IMR-90 (cell line): Measurements from ENCODE around the gene ZNF700. TPM values are rescaled to one million over a fixed set of nuclear protein-coding genes. Genes with fewer than 3 reads are reported as not detected.

ENCODE experiments used
- ATAC-seq: fragments of 200-7000 bp; cut with Tn5 transposase; 2 replicates; pipeline ENCODE4 v1.9.1; 2020; ENCODE audit warnings: low read depth, mild to moderate bottlenecking, moderate library complexity
- Bru-seq: library from RNA; stranded (reverse); fragments of 400-500 nt; gene quantifications from one replicate; lab custom pipeline; 2021; lab: Mats Ljungman, UMichigan
- BruChase-seq, 2 experiments: library from RNA; stranded (reverse); fragments of 400-500 nt; gene quantifications; one replicate each; lab custom pipeline; 2021; lab: Mats Ljungman, UMichigan
- BruUV-seq: library from RNA; stranded (reverse); fragments of 400-500 nt; replicated peaks from 2 replicates; lab custom pipeline; 2021; lab: Mats Ljungman, UMichigan
- CTCF ChIA-PET: fragments of 300-600 bp; formaldehyde crosslinking; extraction: SDS; loops from one replicate; lab custom pipeline; 2021; ENCODE audit warnings: antibody characterized with exemption; lab: Yijun Ruan, JAX
- POLR2A ChIA-PET: fragments of 300-600 bp; sonication (Branson Sonifier 250); formaldehyde crosslinking; loops from one replicate; lab custom pipeline; 2022; ENCODE audit warnings: antibody characterized with exemption; ENCODE audit not compliant: unreplicated experiment; lab: Charles Lee
- DNase-seq: peaks from one replicate; pipeline ENCODE4 v3.0.0; 2013
- H2AFZ ChIP-seq: replicated peaks from 2 replicates; pipeline ENCODE3; 2013; ENCODE audit warnings: low read length, mild to moderate bottlenecking; ENCODE audit not compliant: poor library complexity
- H2AK5ac ChIP-seq: 2 replicates; pipeline ENCODE4 v1.6.1; 2013; ENCODE audit warnings: low read depth, low read length, inconsistent platforms
- H2AK9ac ChIP-seq: replicated peaks from 2 replicates; pipeline ENCODE3; 2013; ENCODE audit warnings: mild to moderate bottlenecking, low read depth, low read length, moderate library complexity; ENCODE audit not compliant: poor library complexity
- H2BK120ac ChIP-seq: 2 replicates; pipeline ENCODE4 v1.6.1; 2013; ENCODE audit warnings: low read depth, low read length, inconsistent platforms
- H2BK15ac ChIP-seq: 3 replicates; pipeline ENCODE4 v1.6.1; 2013; ENCODE audit warnings: low read depth, low read length, inconsistent platforms
- H2BK20ac ChIP-seq: 2 replicates; pipeline ENCODE4 v1.6.1; 2013; ENCODE audit warnings: low read depth, mild to moderate bottlenecking, inconsistent platforms, low read length, moderate library complexity
- H2BK5ac ChIP-seq: 2 replicates; pipeline ENCODE4 v1.6.1; 2013; ENCODE audit warnings: mild to moderate bottlenecking, low read depth, low read length, inconsistent platforms; ENCODE audit not compliant: poor library complexity, severe bottlenecking
- H3K14ac ChIP-seq: replicated peaks from 2 replicates; pipeline ENCODE4 v1.6.1; 2013; ENCODE audit warnings: low read depth, low read length, inconsistent platforms
- H3K18ac ChIP-seq: 2 replicates; pipeline ENCODE4 v1.6.1; 2013; ENCODE audit warnings: low read depth, low read length, control low read depth
- H3K23ac ChIP-seq: 2 replicates; pipeline ENCODE4 v1.6.1; 2013; ENCODE audit warnings: low read depth, low read length, inconsistent platforms
- H3K27ac ChIP-seq: 2 replicates; pipeline ENCODE4 v1.5.1; 2013; ENCODE audit warnings: mild to moderate bottlenecking, control low read depth, low read length; ENCODE audit not compliant: insufficient read depth
- H3K27me3 ChIP-seq: 2 replicates; pipeline ENCODE4 v1.6.1; 2013; ENCODE audit warnings: low read length; ENCODE audit not compliant: control insufficient read depth, insufficient read depth
- H3K36me3 ChIP-seq: 2 replicates; pipeline ENCODE4 v1.6.1; 2013; ENCODE audit warnings: low read length, mixed read lengths; ENCODE audit not compliant: control insufficient read depth, insufficient read depth
- H3K4ac ChIP-seq: 2 replicates; pipeline ENCODE4 v1.6.1; 2013; ENCODE audit warnings: low read depth, low read length, inconsistent platforms
- H3K4me1 ChIP-seq: 2 replicates; pipeline ENCODE4 v1.6.1; 2013; ENCODE audit warnings: low read length, mixed read lengths; ENCODE audit not compliant: control insufficient read depth, insufficient read depth
- H3K4me2 ChIP-seq: 2 replicates; pipeline ENCODE4 v1.6.1; 2013; ENCODE audit warnings: low read depth, mild to moderate bottlenecking, control low read depth, low read length, moderate library complexity
- H3K4me3 ChIP-seq: 2 replicates; pipeline ENCODE4 v1.5.1; 2013; ENCODE audit warnings: low read depth, mild to moderate bottlenecking, control low read depth, low read length, moderate library complexity; ENCODE audit not compliant: insufficient read depth
- H3K56ac ChIP-seq: 2 replicates; pipeline ENCODE4 v1.6.1; 2013; ENCODE audit warnings: low read length, inconsistent platforms; ENCODE audit not compliant: insufficient read depth; ENCODE audit errors: extremely low read depth
- H3K79me1 ChIP-seq, 2 experiments: 2 replicates each; pipeline ENCODE4 v1.6.1; 2013; ENCODE audit warnings: low read length in 2 of 2, inconsistent platforms in 1 of 2, low read depth in 1 of 2
- H3K9ac ChIP-seq: 2 replicates; pipeline ENCODE4 v1.6.1; 2013; ENCODE audit warnings: low read depth, low read length, control low read depth
- H3K9me1 ChIP-seq: 2 replicates; pipeline ENCODE4 v1.6.1; 2013; ENCODE audit warnings: low read length, inconsistent platforms; ENCODE audit not compliant: insufficient read depth
- H3K9me3 ChIP-seq: 2 replicates; pipeline ENCODE4 v1.6.1; 2013; ENCODE audit warnings: low read length; ENCODE audit not compliant: control insufficient read depth, insufficient read depth
- H4K20me1 ChIP-seq: 2 replicates; pipeline ENCODE4 v1.6.1; 2013; ENCODE audit warnings: low read length, inconsistent platforms; ENCODE audit not compliant: insufficient read depth
- H4K5ac ChIP-seq: 2 replicates; pipeline ENCODE4 v1.6.1; 2013; ENCODE audit warnings: mild to moderate bottlenecking, low read depth, low read length, control low read depth
- H4K8ac ChIP-seq, 2 experiments: 2 replicates each; pipeline ENCODE4 v1.6.1; 2013; ENCODE audit warnings: low read depth in 2 of 2, low read length in 2 of 2, control low read depth in 1 of 2, inconsistent platforms in 1 of 2
- H4K91ac ChIP-seq: 2 replicates; pipeline ENCODE4 v1.6.1; 2013; ENCODE audit warnings: low read depth, low read length, inconsistent platforms; ENCODE audit not compliant: insufficient read depth
- CEBPB ChIP-seq: IDR thresholded peaks from 2 replicates; pipeline ENCODE4 v1.6.1; 2012; ENCODE audit warnings: low read depth, low read length, improper control_type of control experiment
- MAFK ChIP-seq: IDR thresholded peaks from 2 replicates; pipeline ENCODE4 v1.6.1; 2012; ENCODE audit warnings: low read depth, low read length, improper control_type of control experiment
- MAZ ChIP-seq: IDR thresholded peaks from 2 replicates; pipeline ENCODE4 v1.6.1; 2012; ENCODE audit warnings: low read depth, mild to moderate bottlenecking, low read length, improper control_type of control experiment, moderate library complexity, borderline replicate concordance
- MXI1 ChIP-seq: IDR thresholded peaks from 2 replicates; pipeline ENCODE4 v1.6.1; 2012; ENCODE audit warnings: low read depth, mild to moderate bottlenecking, low read length, moderate library complexity, borderline replicate concordance
- POLR2A ChIP-seq: IDR thresholded peaks from 2 replicates; pipeline ENCODE4 v1.6.1; 2012; ENCODE audit warnings: mild to moderate bottlenecking, low read depth, low read length
- WGBS, 2 experiments: methylation state at CpG; one replicate each; pipeline versions ENCODE4 v1.1.5 to v1.1.7; 2013; ENCODE audit warnings: missing lambda C conversion rate in 2 of 2; ENCODE audit not compliant: insufficient read length in 1 of 2; ENCODE audit errors: extremely low coverage in 2 of 2; 5-methylcytosine and 5-hydroxymethylcytosine counted together
- dilution Hi-C: fragments of 300-500 bp; cut with HindIII; formaldehyde crosslinking; loops from one replicate; pipeline ENCODE4 v1.14.3; 2018; ENCODE audit warnings: low sequenced_read_pairs; ENCODE audit not compliant: unreplicated experiment
- in situ Hi-C: fragments of 300-500 bp; cut with MboI; formaldehyde crosslinking; loops from 3 replicates; pipeline ENCODE4 v1.14.3; 2019; ENCODE audit warnings: low sequenced_read_pairs, inconsistent platforms, mixed read lengths
- intact Hi-C: fragments of 100-400 bp; cut with micrococcal nuclease; formaldehyde crosslinking; loops from 2 replicates; pipeline ENCODE4 v1.10.0; 2022
- long read RNA-seq: library from polyadenylated mRNA; unstranded; transcript quantifications from one replicate; pipeline ENCODE4 v2.0.0, GENCODE V29; 2021; ENCODE audit not compliant: unreplicated experiment
- polyA plus RNA-seq, 3 experiments: library from polyadenylated mRNA; depleted of rRNA; stranded (reverse); fragments of >200 nt; gene quantifications; 2 replicates each; pipeline ENCODE4 v1.2.3, GENCODE V29; 2012; ENCODE audit warnings: low replicate concordance in 1 of 3
- total RNA-seq: library from RNA; depleted of rRNA; stranded (reverse); fragments of >200 nt; gene quantifications from 2 replicates; pipeline ENCODE4 v1.2.3, GENCODE V29; 2012; rRNA removed
- TF ChIP-seq, protein P1 (sequence below): conservative IDR thresholded peaks from 2 replicates; pipeline ENCODE4 v1.5.1; 2012; ENCODE audit warnings: mild to moderate bottlenecking, low read depth, low read length, improper control_type of control experiment

ZNF700 gene
- total RNA-seq = 10.2 and 11.9 TPM in 2 replicates
- polyA plus RNA-seq (2012; rRNA removed) = 4.2 and 5.3 TPM in 2 replicates
- 0.45 and 1.1 TPM in 2 replicates for polyA plus RNA-seq (2012; cell fraction: cytosol; rRNA removed)
- polyA plus RNA-seq (2012; cell fraction: nucleus; rRNA removed; ENCODE audit: low replicate concordance) = 3.2 and 33.1 TPM in 2 replicates
- percentile 90 among the genes with signal in this experiment for Bru-seq, nascent RNA
- BruChase-seq, experiment 1, labeled RNA remaining after a 6-hour chase = percentile 96 among the genes with signal in this experiment
- BruChase-seq, experiment 2, labeled RNA remaining after a 2-hour chase = percentile 98 among the genes with signal in this experiment
- long read RNA-seq, transcript ZNF700-201 (4 exons, 2,882 nt) = major isoform, 5 of 7 reads
- long read RNA-seq, partial matches to known transcripts = 0 of 7 reads
- long read RNA-seq, other reads (novel, unspliced or antisense) = 1 of 7 reads

DNA sequence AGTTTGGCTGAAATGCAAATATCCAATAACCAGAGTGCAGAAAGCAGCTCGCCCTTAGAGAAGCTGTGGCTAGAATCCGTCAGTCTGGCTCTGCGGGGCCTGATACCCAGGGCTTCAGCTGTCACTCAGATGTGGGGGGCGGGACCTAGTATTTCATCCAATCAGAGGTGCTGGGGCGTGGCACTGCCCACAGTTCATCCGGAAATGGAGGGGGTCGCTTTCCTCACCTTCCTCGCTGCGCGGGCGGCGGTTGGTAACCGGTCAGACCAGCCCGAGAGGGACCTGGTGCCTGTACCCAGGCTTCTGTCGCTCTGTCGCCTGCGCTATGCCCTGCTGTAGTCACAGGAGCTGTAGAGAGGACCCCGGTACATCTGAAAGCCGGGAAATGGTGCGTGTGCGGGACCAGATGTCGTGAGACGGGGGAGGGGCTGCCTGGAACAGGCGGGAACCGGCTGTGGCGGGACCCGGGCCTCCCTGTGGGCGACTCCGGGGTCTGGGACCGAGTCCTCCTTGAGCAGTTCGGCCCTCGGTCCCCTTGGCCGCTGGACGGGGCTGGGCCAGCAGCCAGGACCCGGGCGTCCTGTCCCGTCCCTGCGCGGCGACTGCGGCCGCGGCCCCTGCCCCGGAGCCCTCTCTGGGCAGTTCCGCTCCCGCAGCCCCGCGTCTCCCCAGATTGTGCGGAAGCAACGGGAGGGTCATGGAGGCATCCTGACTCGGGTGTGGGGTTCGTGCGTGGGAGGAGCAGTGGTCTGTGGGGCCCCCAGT, at the start of gene ZNF700:
ZNF700 (plus strand) TSS at position 222 of the 765 bp plus-strand sequence; CDS start at position 326, 104 bp downstream.
- Histone ChIP-seq H2BK5ac (peak within 1 kb of the TSS; percentile 86), H3K18ac (peak within 1 kb of the TSS; percentile 56), H3K4me1 (peaks cover 4% of the 10 kb centered on the region; the same call in 1 of the 2 replicates), H4K20me1 (peaks cover 3% of the 10 kb centered on the region), H3K36me3 (no peaks in the 10 kb centered on the region), H3K79me1 (peaks cover 3 to 22% of the 10 kb centered on the region in 2 experiments; a peak in 3 of 4 replicates), H3K27me3 (no peaks in the 10 kb centered on the region), H4K5ac (peak within 1 kb of the TSS; percentile 88), H3K4me2 (peak within 1 kb of the TSS; percentile 92), H3K27ac (peak within 1 kb of the TSS; percentile 97), H3K56ac (peak within 1 kb of the TSS; percentile 35; the same call in 1 of the 2 replicates), H2AK9ac (peak within 1 kb of the TSS; percentile 77), H4K8ac (peak within 1 kb of the TSS in 1 of 2 experiments; percentile 90; a peak in 2 of 4 replicates), H3K23ac (peak within 1 kb of the TSS; percentile 85), H3K9me3 (no peaks in the 10 kb centered on the region), H2BK20ac (no peak within 1 kb of the TSS), H3K9me1 (no peaks in the 10 kb centered on the region), H3K4ac (peak within 1 kb of the TSS; percentile 94), H3K14ac (peak within 1 kb of the TSS; percentile 94), H4K91ac (peak within 1 kb of the TSS; percentile 85), H2AK5ac (peak within 1 kb of the TSS; percentile 54), H3K9ac (peak within 1 kb of the TSS; percentile 86), H2AFZ (peak within 1 kb of the TSS; percentile 96), H3K4me3 (peak within 1 kb of the TSS; percentile 93), H2BK120ac (peak within 1 kb of the TSS; percentile 58; the same call in 1 of the 2 replicates), H2BK15ac (peak within 1 kb of the TSS; percentile 53; the same call in 1 of the 3 replicates)
- ChIA-PET CTCF (interaction anchor here (0.7 to 2.6 kb wide), 5 partner anchors 29 to 135 kb away, joined by 3 to 24 read pairs (median 5); no protein-coding TSS in a partner anchor), POLR2A (no interaction called here)
- dilution Hi-C loops (no loop called here), intact Hi-C loops (loop anchor here (10.0 kb wide), 1 partner anchor 130 kb away; the partner anchor contains the start of gene ZNF878), in situ Hi-C loops (no loop called here)
- BruUV-seq = no TSS peak
- DNase-seq (peak; percentile 86), ATAC-seq (peak; percentile 96)
- TF ChIP-seq MAFK = no peak
- TF ChIP-seq, protein P1, sequence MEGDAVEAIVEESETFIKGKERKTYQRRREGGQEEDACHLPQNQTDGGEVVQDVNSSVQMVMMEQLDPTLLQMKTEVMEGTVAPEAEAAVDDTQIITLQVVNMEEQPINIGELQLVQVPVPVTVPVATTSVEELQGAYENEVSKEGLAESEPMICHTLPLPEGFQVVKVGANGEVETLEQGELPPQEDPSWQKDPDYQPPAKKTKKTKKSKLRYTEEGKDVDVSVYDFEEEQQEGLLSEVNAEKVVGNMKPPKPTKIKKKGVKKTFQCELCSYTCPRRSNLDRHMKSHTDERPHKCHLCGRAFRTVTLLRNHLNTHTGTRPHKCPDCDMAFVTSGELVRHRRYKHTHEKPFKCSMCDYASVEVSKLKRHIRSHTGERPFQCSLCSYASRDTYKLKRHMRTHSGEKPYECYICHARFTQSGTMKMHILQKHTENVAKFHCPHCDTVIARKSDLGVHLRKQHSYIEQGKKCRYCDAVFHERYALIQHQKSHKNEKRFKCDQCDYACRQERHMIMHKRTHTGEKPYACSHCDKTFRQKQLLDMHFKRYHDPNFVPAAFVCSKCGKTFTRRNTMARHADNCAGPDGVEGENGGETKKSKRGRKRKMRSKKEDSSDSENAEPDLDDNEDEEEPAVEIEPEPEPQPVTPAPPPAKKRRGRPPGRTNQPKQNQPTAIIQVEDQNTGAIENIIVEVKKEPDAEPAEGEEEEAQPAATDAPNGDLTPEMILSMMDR = no peak
- peak; percentile 10; the same call in 1 of the 2 replicates for TF ChIP-seq CEBPB
- TF ChIP-seq POLR2A = peak; percentile 72; the same call in 1 of the 2 replicates
- TF ChIP-seq MXI1 = peak; percentile 63; the same call in 1 of the 2 replicates
- peak; percentile 80; the same call in 1 of the 2 replicates for TF ChIP-seq MAZ
- WGBS, 2 experiments = 0% methylated on average over 19 of the region's 53 CpGs; no CpG with 5 or more reads in 1 of the 2 experiments
